ENCODE data around the gene DRAXIN.

DNA sequence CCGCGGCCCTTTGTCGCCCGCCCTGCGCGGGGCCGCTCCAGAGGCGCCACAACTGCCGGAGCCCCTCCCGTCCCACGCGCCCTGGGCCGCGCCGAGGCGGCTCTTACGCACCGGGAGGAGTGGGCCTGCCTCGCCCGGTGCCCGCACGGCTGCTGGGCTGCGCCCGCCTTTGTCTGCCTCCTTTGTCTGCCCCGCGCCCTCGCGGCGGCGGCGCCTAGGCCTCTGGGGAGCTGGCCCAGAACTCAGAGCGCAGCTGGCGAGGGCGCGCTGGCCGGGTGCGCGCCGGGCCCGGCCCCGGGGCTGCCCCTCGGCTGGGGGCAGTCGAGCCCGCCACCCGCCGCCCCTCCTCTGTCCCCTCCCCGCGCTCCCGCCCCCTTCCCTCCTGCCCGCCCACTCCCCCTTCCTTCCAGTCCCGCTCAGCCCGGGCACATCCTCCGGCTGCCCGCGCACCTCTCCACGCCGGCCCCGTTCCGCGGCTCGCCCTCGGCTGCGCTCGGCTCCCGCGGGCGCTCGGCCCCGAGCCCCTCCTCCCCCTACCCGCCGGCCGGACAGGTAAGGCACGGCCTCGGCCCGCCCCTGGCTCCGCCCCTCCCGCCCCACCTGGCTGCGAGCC lies at the start of gene DRAXIN:
- TF ChIP-seq, protein P1, sequence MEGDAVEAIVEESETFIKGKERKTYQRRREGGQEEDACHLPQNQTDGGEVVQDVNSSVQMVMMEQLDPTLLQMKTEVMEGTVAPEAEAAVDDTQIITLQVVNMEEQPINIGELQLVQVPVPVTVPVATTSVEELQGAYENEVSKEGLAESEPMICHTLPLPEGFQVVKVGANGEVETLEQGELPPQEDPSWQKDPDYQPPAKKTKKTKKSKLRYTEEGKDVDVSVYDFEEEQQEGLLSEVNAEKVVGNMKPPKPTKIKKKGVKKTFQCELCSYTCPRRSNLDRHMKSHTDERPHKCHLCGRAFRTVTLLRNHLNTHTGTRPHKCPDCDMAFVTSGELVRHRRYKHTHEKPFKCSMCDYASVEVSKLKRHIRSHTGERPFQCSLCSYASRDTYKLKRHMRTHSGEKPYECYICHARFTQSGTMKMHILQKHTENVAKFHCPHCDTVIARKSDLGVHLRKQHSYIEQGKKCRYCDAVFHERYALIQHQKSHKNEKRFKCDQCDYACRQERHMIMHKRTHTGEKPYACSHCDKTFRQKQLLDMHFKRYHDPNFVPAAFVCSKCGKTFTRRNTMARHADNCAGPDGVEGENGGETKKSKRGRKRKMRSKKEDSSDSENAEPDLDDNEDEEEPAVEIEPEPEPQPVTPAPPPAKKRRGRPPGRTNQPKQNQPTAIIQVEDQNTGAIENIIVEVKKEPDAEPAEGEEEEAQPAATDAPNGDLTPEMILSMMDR (IDR thresholded peaks at IDR 0.05): no peak
- TF ChIP-seq POLR2A (IDR thresholded peaks at IDR 0.05): no peak

Measured in uterus (tissue), 2 donors.